NCI-H1105 treated with DMSO at 0.1 percent for 48 hours (cell line): ENCODE results near the gene LY86.

Experiments
- DNase-seq: peaks from one replicate; lab custom pipeline; 2025; lab: John Stamatoyannopoulos, UW

Gene LY86

GRCh38 chr6:6682225-6682624 lies 93.7 kb downstream of the LY86 start:
- no peak for DNase-seq

- no peak for DNase-seq
Measured at GRCh38 chr6:6683969-6684833, 95.7 kb downstream of the LY86 start.

- no peak for DNase-seq
Measured at GRCh38 chr6:6685249-6686040, 96.9 kb downstream of the LY86 start.

- DNase-seq, result no peak
Measured at GRCh38 chr6:6686176-6686575, 97.7 kb downstream of the LY86 start.

- DNase-seq, result peak; percentile 99
Measured at GRCh38 chr6:6686748-6687601, 98.5 kb downstream of the LY86 start.

- DNase-seq, result no peak
Measured at GRCh38 chr6:6688283-6688682, 99.8 kb downstream of the LY86 start.

- DNase-seq, result no peak
Measured at GRCh38 chr6:6688951-6689350, 100.4 kb downstream of the LY86 start.

- no peak for DNase-seq
Measured at GRCh38 chr6:6689400-6690143, 101.1 kb downstream of the LY86 start.

- DNase-seq, result no peak
Measured at GRCh38 chr6:6690144-6690483, 101.6 kb downstream of the LY86 start.

GRCh38 chr6:6694368-6694780 lies 105.9 kb downstream of the LY86 start:
- no peak for DNase-seq

GRCh38 chr6:6694825-6695624 lies 106.5 kb downstream of the LY86 start:
- no peak for DNase-seq

- DNase-seq, result no peak
Measured at GRCh38 chr6:6695625-6696276, 107.2 kb downstream of the LY86 start.

- peak; percentile 45 for DNase-seq
Measured at GRCh38 chr6:6696867-6697531, 108.5 kb downstream of the LY86 start.

- DNase-seq, result no peak
Measured at GRCh38 chr6:6697620-6698019, 109.1 kb downstream of the LY86 start.

GRCh38 chr6:6699741-6700367 lies 111.3 kb downstream of the LY86 start:
- DNase-seq, result peak; percentile 96

GRCh38 chr6:6700407-6701270 lies 112.1 kb downstream of the LY86 start:
- no peak for DNase-seq

GRCh38 chr6:6701864-6702263 lies 113.3 kb downstream of the LY86 start:
- no peak for DNase-seq

GRCh38 chr6:6703699-6704098 lies 115.2 kb downstream of the LY86 start:
- DNase-seq, result no peak
